D721Med (cell line): Measurements from ENCODE around the gene C5orf63.
"Not testable (repeated sequence)": the region's sequence is repeated elsewhere in the genome, so short reads cannot be mapped to it uniquely, and the experiment has no call there.

Experiments used
- DNase-seq: peaks from one replicate; pipeline ENCODE4 v3.0.0; 2011; ENCODE audit warnings: low spot score; ENCODE audit not compliant: insufficient read length
- FAIRE-seq: peaks from 2 replicates; lab custom pipeline; 2011; peaks lifted over from hg19 to GRCh38; lab: Jason Lieb, UNC
- CTCF ChIP-seq: IDR thresholded peaks from 2 replicates; pipeline ENCODE4 v1.5.1; 2012; ENCODE audit warnings: mild to moderate bottlenecking, control low read depth; ENCODE audit not compliant: insufficient read depth; ENCODE audit errors: missing control alignments

C5orf63 gene

GRCh38 chr5:127007522-127007921, 65.8 kb downstream of the C5orf63 start:
- DNase-seq (no peak), FAIRE-seq (no peak)
- no peak for TF ChIP-seq CTCF

- TF ChIP-seq CTCF: no peak
- DNase-seq: no peak
- no peak for FAIRE-seq
These were observed 66.6 kb downstream of the C5orf63 start for GRCh38 chr5:127006744-127007143.

- DNase-seq, FAIRE-seq: not testable (repeated sequence)
These were observed 68.0 kb downstream of the C5orf63 start for GRCh38 chr5:127005282-127005681.

GRCh38 chr5:127004721-127005120, 68.6 kb downstream of the C5orf63 start:
- no peak for TF ChIP-seq CTCF
- FAIRE-seq (no peak), DNase-seq (no peak)

GRCh38 chr5:127003798-127004495, 69.4 kb downstream of the C5orf63 start:
- FAIRE-seq (no peak), DNase-seq (no peak)
- TF ChIP-seq CTCF: no peak

GRCh38 chr5:127002390-127002789, 70.9 kb downstream of the C5orf63 start:
- FAIRE-seq (no peak), DNase-seq (no peak)
- TF ChIP-seq CTCF: no peak

GRCh38 chr5:127001621-127002296, 71.5 kb downstream of the C5orf63 start:
- no peak for TF ChIP-seq CTCF
- FAIRE-seq: no peak
- DNase-seq: no peak
